Stimulated activated CD8-positive, alpha-beta memory T cell treated with anti-CD3 and anti-CD28 coated beads, Interleukin-15, amount 100 ng/mL, for 24 hours (primary cell): ENCODE data around the gene CYBA.
"Not testable (repeated sequence)": the region's sequence is repeated elsewhere in the genome, so short reads cannot be mapped to it uniquely, and the experiment has no call there.

Source experiments
- DNase-seq: peaks from one replicate; pipeline ENCODE4 v3.0.0-alpha.2; 2020; ENCODE audit warnings: low read depth

CYBA gene

GRCh38 chr16:88613911-88614817 lies 36.7 kb downstream of the CYBA start:
- DNase-seq: no peak

GRCh38 chr16:88613293-88613692 lies 37.6 kb downstream of the CYBA start:
- DNase-seq: no peak

GRCh38 chr16:88610909-88611812 lies 39.7 kb downstream of the CYBA start:
- DNase-seq: no peak

GRCh38 chr16:88610080-88610479 lies 40.8 kb downstream of the CYBA start:
- DNase-seq: no peak

- DNase-seq: not testable (repeated sequence)
Measured at GRCh38 chr16:88609426-88609825, 41.4 kb downstream of the CYBA start.

- DNase-seq: no peak
Measured at GRCh38 chr16:88608076-88608475, 42.8 kb downstream of the CYBA start.

GRCh38 chr16:88606148-88606757 lies 44.6 kb downstream of the CYBA start:
- no peak for DNase-seq

GRCh38 chr16:88605186-88606147 lies 45.4 kb downstream of the CYBA start:
- no peak for DNase-seq

DNA sequence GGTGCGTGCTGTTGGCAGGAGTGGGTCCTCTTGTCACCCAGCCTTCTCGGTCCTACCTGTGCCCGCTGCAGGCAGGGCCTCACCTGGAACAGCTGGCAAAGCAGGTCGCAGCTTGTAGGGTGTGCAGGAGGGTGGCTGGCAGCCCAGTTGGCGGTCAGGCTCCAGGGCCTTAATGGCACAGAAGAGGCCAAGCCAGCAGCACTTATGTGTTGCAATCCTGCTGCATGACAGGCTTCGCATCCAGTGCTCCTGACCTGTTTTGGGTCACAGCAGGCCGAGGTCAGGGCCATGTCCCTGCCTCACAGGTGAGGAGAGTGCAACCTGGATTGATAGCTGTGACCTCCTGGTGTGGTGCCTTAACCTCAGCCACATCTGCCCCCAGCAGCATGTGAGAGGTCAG lies 48.8 kb downstream of the CYBA start:
- DNase-seq: no peak

DNA sequence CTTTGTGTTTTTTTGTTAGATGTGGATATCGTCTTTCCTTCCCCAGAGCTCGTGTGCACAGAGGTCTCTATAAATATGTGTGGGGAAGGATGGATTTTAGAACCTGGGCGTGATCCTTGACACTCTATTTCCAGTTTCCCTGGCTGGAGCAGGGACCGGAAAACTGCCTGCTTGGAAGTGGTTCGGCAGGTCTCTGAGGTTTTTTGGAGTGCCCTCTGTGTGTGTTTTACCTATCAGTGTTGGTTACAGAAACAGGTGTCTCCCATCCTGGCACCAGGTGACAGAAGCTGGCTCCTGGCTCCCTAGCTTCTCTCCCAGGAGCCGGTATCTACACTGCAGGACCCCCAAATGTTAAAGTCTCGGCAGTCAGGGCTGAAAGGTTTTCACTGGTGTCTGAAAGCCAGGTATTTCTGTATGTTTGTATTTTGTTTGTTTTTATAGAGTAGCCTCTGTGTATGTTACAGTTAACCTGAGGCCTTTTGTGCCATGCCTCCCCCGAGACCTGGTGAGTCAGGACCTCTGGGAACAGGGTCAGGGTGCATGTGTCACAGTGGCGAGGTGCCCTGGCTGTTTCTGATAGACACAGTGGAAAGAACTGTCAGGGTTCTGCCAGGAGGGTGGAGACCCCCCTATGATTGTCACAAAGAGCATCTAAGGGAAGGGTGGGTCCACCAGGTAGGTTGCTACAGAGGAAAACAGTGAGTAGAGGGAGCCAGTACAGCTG lies 49.4 kb downstream of the CYBA start:
- no peak for DNase-seq

GRCh38 chr16:88600539-88600896 lies 50.3 kb downstream of the CYBA start:
- DNase-seq: no peak

- DNase-seq: no peak
Measured at GRCh38 chr16:88599825-88600538, 50.9 kb downstream of the CYBA start.

- DNase-seq: no peak
Measured at GRCh38 chr16:88599092-88599733, 51.6 kb downstream of the CYBA start.

GRCh38 chr16:88597856-88598491 lies 52.9 kb downstream of the CYBA start:
- DNase-seq: no peak

- DNase-seq: no peak
Measured at GRCh38 chr16:88596483-88596882, 54.4 kb downstream of the CYBA start.

GRCh38 chr16:88595921-88596320 lies 54.9 kb downstream of the CYBA start:
- no peak for DNase-seq

- no peak for DNase-seq
Measured at GRCh38 chr16:88595101-88595500, 55.8 kb downstream of the CYBA start.

DNA sequence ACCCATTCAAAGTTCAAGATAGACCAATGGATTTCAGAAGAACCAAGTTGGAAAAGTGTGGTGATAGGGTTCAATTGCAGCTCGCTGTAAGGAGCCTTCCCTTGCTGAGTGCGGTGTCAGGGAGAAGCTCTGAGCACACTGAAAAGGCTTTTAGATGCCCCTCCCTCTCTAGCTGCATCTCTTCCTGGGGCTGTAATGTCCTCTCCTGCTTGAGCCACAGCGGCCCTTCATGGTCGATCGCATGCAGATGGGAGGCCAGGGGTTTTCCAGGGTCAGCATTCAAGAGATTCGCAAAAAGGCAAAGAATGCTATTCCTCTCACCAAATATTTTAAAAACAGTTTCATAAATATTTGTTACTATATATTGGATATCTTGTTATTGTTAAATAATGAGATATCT lies 56.9 kb downstream of the CYBA start:
- DNase-seq: no peak

DNA sequence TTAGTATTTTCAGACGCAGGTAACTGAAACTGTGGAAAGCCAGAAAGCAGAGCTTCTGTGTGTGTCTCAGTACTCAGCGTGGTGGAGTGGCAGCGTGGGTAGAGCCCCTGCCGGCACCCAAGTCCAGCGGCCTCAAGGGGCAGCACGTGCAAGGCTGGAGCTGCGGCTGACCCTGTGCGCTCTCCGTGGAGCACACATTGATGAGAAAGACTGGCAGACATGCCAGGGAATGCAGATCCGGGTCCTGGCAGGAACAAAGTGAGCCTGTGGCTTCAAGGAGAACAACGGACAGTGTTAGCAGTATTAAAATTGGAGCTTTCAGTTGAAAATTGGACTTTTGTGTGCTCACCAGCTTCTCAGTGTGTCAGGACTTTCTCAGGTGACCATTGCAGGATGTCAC lies 57.4 kb downstream of the CYBA start:
- no peak for DNase-seq
